IMR-90 (cell line): ENCODE data around the gene CDHR4. TPM values are rescaled to one million over a fixed set of nuclear protein-coding genes. Genes with fewer than 3 reads are reported as not detected.

ENCODE experiments used
- ATAC-seq: fragments of 200-7000 bp; cut with Tn5 transposase; 2 replicates; pipeline ENCODE4 v1.9.1; 2020; ENCODE audit warnings: low read depth, mild to moderate bottlenecking, moderate library complexity
- BruUV-seq: library from RNA; stranded (reverse); fragments of 400-500 nt; replicated peaks from 2 replicates; lab custom pipeline; 2021; lab: Mats Ljungman, UMichigan
- CTCF ChIA-PET: fragments of 300-600 bp; formaldehyde crosslinking; extraction: SDS; loops from one replicate; lab custom pipeline; 2021; ENCODE audit warnings: antibody characterized with exemption; lab: Yijun Ruan, JAX
- POLR2A ChIA-PET: fragments of 300-600 bp; sonication (Branson Sonifier 250); formaldehyde crosslinking; loops from one replicate; lab custom pipeline; 2022; ENCODE audit warnings: antibody characterized with exemption; ENCODE audit not compliant: unreplicated experiment; lab: Charles Lee
- DNase-seq: peaks from one replicate; pipeline ENCODE4 v3.0.0; 2013
- H2AFZ ChIP-seq: replicated peaks from 2 replicates; pipeline ENCODE3; 2013; ENCODE audit warnings: low read length, mild to moderate bottlenecking; ENCODE audit not compliant: poor library complexity
- H2AK5ac ChIP-seq: 2 replicates; pipeline ENCODE4 v1.6.1; 2013; ENCODE audit warnings: low read depth, low read length, inconsistent platforms
- H2AK9ac ChIP-seq: replicated peaks from 2 replicates; pipeline ENCODE3; 2013; ENCODE audit warnings: mild to moderate bottlenecking, low read depth, low read length, moderate library complexity; ENCODE audit not compliant: poor library complexity
- H2BK120ac ChIP-seq: 2 replicates; pipeline ENCODE4 v1.6.1; 2013; ENCODE audit warnings: low read depth, low read length, inconsistent platforms
- H2BK15ac ChIP-seq: 3 replicates; pipeline ENCODE4 v1.6.1; 2013; ENCODE audit warnings: low read depth, low read length, inconsistent platforms
- H2BK20ac ChIP-seq: 2 replicates; pipeline ENCODE4 v1.6.1; 2013; ENCODE audit warnings: low read depth, mild to moderate bottlenecking, inconsistent platforms, low read length, moderate library complexity
- H2BK5ac ChIP-seq: 2 replicates; pipeline ENCODE4 v1.6.1; 2013; ENCODE audit warnings: mild to moderate bottlenecking, low read depth, low read length, inconsistent platforms; ENCODE audit not compliant: poor library complexity, severe bottlenecking
- H3K14ac ChIP-seq: replicated peaks from 2 replicates; pipeline ENCODE4 v1.6.1; 2013; ENCODE audit warnings: low read depth, low read length, inconsistent platforms
- H3K18ac ChIP-seq: 2 replicates; pipeline ENCODE4 v1.6.1; 2013; ENCODE audit warnings: low read depth, low read length, control low read depth
- H3K23ac ChIP-seq: 2 replicates; pipeline ENCODE4 v1.6.1; 2013; ENCODE audit warnings: low read depth, low read length, inconsistent platforms
- H3K27ac ChIP-seq: 2 replicates; pipeline ENCODE4 v1.5.1; 2013; ENCODE audit warnings: mild to moderate bottlenecking, control low read depth, low read length; ENCODE audit not compliant: insufficient read depth
- H3K27me3 ChIP-seq: 2 replicates; pipeline ENCODE4 v1.6.1; 2013; ENCODE audit warnings: low read length; ENCODE audit not compliant: control insufficient read depth, insufficient read depth
- H3K36me3 ChIP-seq: 2 replicates; pipeline ENCODE4 v1.6.1; 2013; ENCODE audit warnings: low read length, mixed read lengths; ENCODE audit not compliant: control insufficient read depth, insufficient read depth
- H3K4ac ChIP-seq: 2 replicates; pipeline ENCODE4 v1.6.1; 2013; ENCODE audit warnings: low read depth, low read length, inconsistent platforms
- H3K4me1 ChIP-seq: 2 replicates; pipeline ENCODE4 v1.6.1; 2013; ENCODE audit warnings: low read length, mixed read lengths; ENCODE audit not compliant: control insufficient read depth, insufficient read depth
- H3K4me2 ChIP-seq: 2 replicates; pipeline ENCODE4 v1.6.1; 2013; ENCODE audit warnings: low read depth, mild to moderate bottlenecking, control low read depth, low read length, moderate library complexity
- H3K4me3 ChIP-seq: 2 replicates; pipeline ENCODE4 v1.5.1; 2013; ENCODE audit warnings: low read depth, mild to moderate bottlenecking, control low read depth, low read length, moderate library complexity; ENCODE audit not compliant: insufficient read depth
- H3K56ac ChIP-seq: 2 replicates; pipeline ENCODE4 v1.6.1; 2013; ENCODE audit warnings: low read length, inconsistent platforms; ENCODE audit not compliant: insufficient read depth; ENCODE audit errors: extremely low read depth
- H3K79me1 ChIP-seq, 2 experiments: 2 replicates each; pipeline ENCODE4 v1.6.1; 2013; ENCODE audit warnings: low read length in 2 of 2, inconsistent platforms in 1 of 2, low read depth in 1 of 2
- H3K9ac ChIP-seq: 2 replicates; pipeline ENCODE4 v1.6.1; 2013; ENCODE audit warnings: low read depth, low read length, control low read depth
- H3K9me1 ChIP-seq: 2 replicates; pipeline ENCODE4 v1.6.1; 2013; ENCODE audit warnings: low read length, inconsistent platforms; ENCODE audit not compliant: insufficient read depth
- H3K9me3 ChIP-seq: 2 replicates; pipeline ENCODE4 v1.6.1; 2013; ENCODE audit warnings: low read length; ENCODE audit not compliant: control insufficient read depth, insufficient read depth
- H4K20me1 ChIP-seq: 2 replicates; pipeline ENCODE4 v1.6.1; 2013; ENCODE audit warnings: low read length, inconsistent platforms; ENCODE audit not compliant: insufficient read depth
- H4K5ac ChIP-seq: 2 replicates; pipeline ENCODE4 v1.6.1; 2013; ENCODE audit warnings: mild to moderate bottlenecking, low read depth, low read length, control low read depth
- H4K8ac ChIP-seq, 2 experiments: 2 replicates each; pipeline ENCODE4 v1.6.1; 2013; ENCODE audit warnings: low read depth in 2 of 2, low read length in 2 of 2, control low read depth in 1 of 2, inconsistent platforms in 1 of 2
- H4K91ac ChIP-seq: 2 replicates; pipeline ENCODE4 v1.6.1; 2013; ENCODE audit warnings: low read depth, low read length, inconsistent platforms; ENCODE audit not compliant: insufficient read depth
- BHLHE40 ChIP-seq: fragments of 150-350 bp; IDR thresholded peaks from 2 replicates; pipeline ENCODE4 v1.6.1; 2016; ENCODE audit warnings: mild to moderate bottlenecking, low read depth, low read length
- CEBPB ChIP-seq: IDR thresholded peaks from 2 replicates; pipeline ENCODE4 v1.6.1; 2012; ENCODE audit warnings: low read depth, low read length, improper control_type of control experiment
- CHD1 ChIP-seq: IDR thresholded peaks from 2 replicates; pipeline ENCODE4 v1.6.1; 2012; ENCODE audit warnings: low read depth, low read length, improper control_type of control experiment
- FOS ChIP-seq: fragments of 150-350 bp; IDR thresholded peaks from 2 replicates; pipeline ENCODE4 v1.6.1; 2016; ENCODE audit warnings: low read depth, low read length
- MAFK ChIP-seq: IDR thresholded peaks from 2 replicates; pipeline ENCODE4 v1.6.1; 2012; ENCODE audit warnings: low read depth, low read length, improper control_type of control experiment
- MAZ ChIP-seq: IDR thresholded peaks from 2 replicates; pipeline ENCODE4 v1.6.1; 2012; ENCODE audit warnings: low read depth, mild to moderate bottlenecking, low read length, improper control_type of control experiment, moderate library complexity, borderline replicate concordance
- MXI1 ChIP-seq: IDR thresholded peaks from 2 replicates; pipeline ENCODE4 v1.6.1; 2012; ENCODE audit warnings: low read depth, mild to moderate bottlenecking, low read length, moderate library complexity, borderline replicate concordance
- NFE2L2 ChIP-seq: fragments of 150-350 bp; IDR thresholded peaks from 2 replicates; pipeline ENCODE4 v1.6.1; 2016; ENCODE audit warnings: low read depth, mild to moderate bottlenecking, low read length
- POLR2A ChIP-seq: IDR thresholded peaks from 2 replicates; pipeline ENCODE4 v1.6.1; 2012; ENCODE audit warnings: mild to moderate bottlenecking, low read depth, low read length
- RAD21 ChIP-seq: IDR thresholded peaks from 2 replicates; pipeline ENCODE4 v1.6.1; 2012; ENCODE audit warnings: low read length, improper control_type of control experiment
- RCOR1 ChIP-seq: IDR thresholded peaks from 2 replicates; pipeline ENCODE4 v1.6.1; 2012; ENCODE audit warnings: mild to moderate bottlenecking, low read length, improper control_type of control experiment; ENCODE audit not compliant: insufficient replicate concordance
- RFX5 ChIP-seq: IDR thresholded peaks from 2 replicates; pipeline ENCODE4 v1.8.0; 2012; ENCODE audit warnings: low read depth, mild to moderate bottlenecking, low read length, moderate library complexity
- SMC3 ChIP-seq: fragments of 150-350 bp; IDR thresholded peaks from 2 replicates; pipeline ENCODE4 v1.6.1; 2016; ENCODE audit warnings: low read depth, mild to moderate bottlenecking, antibody characterized with exemption, low read length, moderate library complexity
- WGBS, 2 experiments: methylation state at CpG; one replicate each; pipeline versions ENCODE4 v1.1.5 to v1.1.7; 2013; ENCODE audit warnings: missing lambda C conversion rate in 2 of 2; ENCODE audit not compliant: insufficient read length in 1 of 2; ENCODE audit errors: extremely low coverage in 2 of 2; 5-methylcytosine and 5-hydroxymethylcytosine counted together
- dilution Hi-C: fragments of 300-500 bp; cut with HindIII; formaldehyde crosslinking; loops from one replicate; pipeline ENCODE4 v1.14.3; 2018; ENCODE audit warnings: low sequenced_read_pairs; ENCODE audit not compliant: unreplicated experiment
- in situ Hi-C: fragments of 300-500 bp; cut with MboI; formaldehyde crosslinking; loops from 3 replicates; pipeline ENCODE4 v1.14.3; 2019; ENCODE audit warnings: low sequenced_read_pairs, inconsistent platforms, mixed read lengths
- intact Hi-C: fragments of 100-400 bp; cut with micrococcal nuclease; formaldehyde crosslinking; loops from 2 replicates; pipeline ENCODE4 v1.10.0; 2022
- polyA plus RNA-seq, 3 experiments: library from polyadenylated mRNA; depleted of rRNA; stranded (reverse); fragments of >200 nt; gene quantifications; 2 replicates each; pipeline ENCODE4 v1.2.3, GENCODE V29; 2012; ENCODE audit warnings: low replicate concordance in 1 of 3
- total RNA-seq: library from RNA; depleted of rRNA; stranded (reverse); fragments of >200 nt; gene quantifications from 2 replicates; pipeline ENCODE4 v1.2.3, GENCODE V29; 2012
- TF ChIP-seq, protein P1 (sequence below): fragments of 150-350 bp; IDR thresholded peaks from 2 replicates; pipeline ENCODE4 v1.6.1; 2017; ENCODE audit warnings: mild to moderate bottlenecking, antibody characterized with exemption, low read length, low read depth

CDHR4 gene
- total and polyA plus RNA-seq, 2 of the 4 experiments (the other 2 are of a cell fraction): not detected

DNA sequence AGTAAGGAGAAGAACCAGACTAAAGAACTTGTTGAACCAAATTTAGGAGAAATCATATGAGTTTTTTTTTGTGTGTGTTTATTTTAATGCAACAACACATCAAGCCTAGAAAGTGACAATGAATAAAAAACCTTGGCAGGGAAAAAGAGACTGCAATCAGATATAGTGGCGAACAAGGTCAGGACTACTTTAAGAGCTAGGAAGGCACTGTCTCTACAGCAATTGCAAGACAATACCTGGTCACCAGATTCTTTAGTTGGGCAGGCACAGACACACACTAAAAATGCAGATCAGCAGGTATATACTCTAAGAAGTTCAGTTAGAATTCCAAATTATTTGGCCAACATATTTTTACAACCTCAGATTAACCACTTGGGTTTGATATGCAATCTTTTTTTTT, 45.1 kb downstream of the CDHR4 start:
- BruUV-seq: no TSS peak
- Histone ChIP-seq H3K56ac (no peak overlapping the region), H3K4me2 (no peak overlapping the region), H2BK15ac (no peak overlapping the region), H3K4me1 (peaks cover 5% of the 10 kb centered on the region; the same call in 1 of the 2 replicates), H4K91ac (no peak overlapping the region), H2AFZ (no peak overlapping the region), H4K20me1 (peaks cover 47% of the 10 kb centered on the region), H3K23ac (no peak overlapping the region), H2BK5ac (no peak overlapping the region), H2AK9ac (no peak overlapping the region), H3K9ac (no peak overlapping the region), H3K4ac (no peak overlapping the region), H3K4me3 (no peak overlapping the region), H4K8ac (no peak overlapping the region), H3K27ac (no peak overlapping the region), H3K27me3 (no peaks in the 10 kb centered on the region), H3K79me1 (peaks cover 38 to 73% of the 10 kb centered on the region in 2 experiments), H2AK5ac (no peak overlapping the region), H3K36me3 (no peaks in the 10 kb centered on the region), H2BK120ac (no peak overlapping the region), H4K5ac (no peak overlapping the region), H3K14ac (no peak overlapping the region), H3K9me3 (no peaks in the 10 kb centered on the region), H3K9me1 (peaks cover 7% of the 10 kb centered on the region; the same call in 1 of the 2 replicates), H2BK20ac (no peak overlapping the region), H3K18ac (no peak overlapping the region)
- ATAC-seq (no peak), DNase-seq (no peak)
- 100% methylated on average over 1 of the region's 1 CpG; no CpG with 5 or more reads in 1 of the 2 experiments for WGBS, 2 experiments
- CTCF ChIA-PET: no interaction called here
- in situ Hi-C loops (no loop called here), dilution Hi-C loops (no loop called here), intact Hi-C loops (no loop called here)
- POLR2A ChIA-PET: no interaction called here
- TF ChIP-seq MAFK (no peak), POLR2A (no peak), RFX5 (no peak), MAZ (no peak), NFE2L2 (no peak), FOS (no peak), CHD1 (no peak), BHLHE40 (no peak), RAD21 (no peak), SMC3 (no peak), CEBPB (no peak), RCOR1 (no peak), MXI1 (no peak)
- TF ChIP-seq, protein P1, sequence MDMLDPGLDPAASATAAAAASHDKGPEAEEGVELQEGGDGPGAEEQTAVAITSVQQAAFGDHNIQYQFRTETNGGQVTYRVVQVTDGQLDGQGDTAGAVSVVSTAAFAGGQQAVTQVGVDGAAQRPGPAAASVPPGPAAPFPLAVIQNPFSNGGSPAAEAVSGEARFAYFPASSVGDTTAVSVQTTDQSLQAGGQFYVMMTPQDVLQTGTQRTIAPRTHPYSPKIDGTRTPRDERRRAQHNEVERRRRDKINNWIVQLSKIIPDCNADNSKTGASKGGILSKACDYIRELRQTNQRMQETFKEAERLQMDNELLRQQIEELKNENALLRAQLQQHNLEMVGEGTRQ: no peak
